SJCRH30 (cell line): ENCODE measurements around the gene DUSP10. TPM values are rescaled to one million over a fixed set of nuclear protein-coding genes. Genes with fewer than 3 reads are reported as not detected.
A peak's percentile ranks its signal among the peaks of the same experiment; 100 is the strongest.

Experiments
- DNase-seq, 2 experiments: peaks; one replicate each; pipeline ENCODE4 v3.0.0-alpha.2; 2015 to 2020
- H3K27ac ChIP-seq: fragments of 250-450 bp; sonication (Bioruptor Pico); 2 replicates; pipeline ENCODE4 v1.5.1; 2020; ENCODE audit warnings: mild to moderate bottlenecking, moderate library complexity
- H3K27me3 ChIP-seq: fragments of 250-450 bp; sonication (Bioruptor Pico); 2 replicates; pipeline ENCODE4 v1.5.1; 2020; ENCODE audit warnings: mild to moderate bottlenecking, moderate library complexity
- H3K36me3 ChIP-seq: fragments of 250-450 bp; sonication (Bioruptor Pico); 2 replicates; pipeline ENCODE4 v1.5.1; 2020; ENCODE audit warnings: mild to moderate bottlenecking, moderate library complexity
- H3K4me1 ChIP-seq: fragments of 250-450 bp; sonication (Bioruptor Pico); 2 replicates; pipeline ENCODE4 v1.5.1; 2020; ENCODE audit warnings: mild to moderate bottlenecking, moderate library complexity
- H3K4me3 ChIP-seq: fragments of 250-450 bp; sonication (Bioruptor Pico); 2 replicates; pipeline ENCODE4 v1.5.1; 2020; ENCODE audit warnings: mild to moderate bottlenecking, moderate library complexity
- H3K9me3 ChIP-seq: fragments of 250-450 bp; sonication (Bioruptor Pico); replicated peaks from 2 replicates; pipeline ENCODE4 v1.5.1; 2020; ENCODE audit warnings: mild to moderate bottlenecking, moderate library complexity
- total RNA-seq: library from RNA; depleted of rRNA; stranded (reverse); fragments of >200 nt; shearing (Covaris generic); gene quantifications from 2 replicates; pipeline ENCODE4 v1.2.3, GENCODE V29; 2014

Gene DUSP10
- total RNA-seq, 1 experiment from 2014 or later: 12.1 TPM

- DNase-seq: no peak
- peaks cover 7% of the 10 kb centered on the region; the same call in 1 of the 2 replicates for H3K4me1 ChIP-seq
- H3K36me3 ChIP-seq: no peaks in the 10 kb centered on the region
These were observed 48.8 kb downstream of the DUSP10 start for GRCh38 chr1:221693087-221693486.

GRCh38 chr1:221692643-221693042 is 49.2 kb downstream of the DUSP10 start:
- no peak for DNase-seq
- Histone ChIP-seq H3K4me3 (no peak overlapping the region), H3K4me1 (peaks cover 7% of the 10 kb centered on the region; the same call in 1 of the 2 replicates), H3K9me3 (no peaks in the 10 kb centered on the region; the same call in 1 of the 2 replicates), H3K27me3 (no peaks in the 10 kb centered on the region; the same call in 1 of the 2 replicates), H3K27ac (no peak overlapping the region), H3K36me3 (no peaks in the 10 kb centered on the region)

More at GRCh38 chr1:221693087-221693486, 48.8 kb downstream of the DUSP10 start:
- Histone ChIP-seq H3K27me3 (no peaks in the 10 kb centered on the region; the same call in 1 of the 2 replicates), H3K9me3 (no peaks in the 10 kb centered on the region; the same call in 1 of the 2 replicates), H3K4me3 (no peak overlapping the region), H3K27ac (no peak overlapping the region)

- H3K9me3 ChIP-seq: no peaks in the 10 kb centered on the region; the same call in 1 of the 2 replicates
- no peak for DNase-seq
- H3K4me3 ChIP-seq: no peak overlapping the region
- no peaks in the 10 kb centered on the region; the same call in 1 of the 2 replicates for H3K27me3 ChIP-seq
- H3K36me3 ChIP-seq: no peaks in the 10 kb centered on the region
- H3K27ac ChIP-seq: no peak overlapping the region
- H3K4me1 ChIP-seq: peaks cover 7% of the 10 kb centered on the region; the same call in 1 of the 2 replicates
These were observed 50.6 kb downstream of the DUSP10 start for GRCh38 chr1:221691261-221691660.

- H3K27ac ChIP-seq: no peak overlapping the region
- no peaks in the 10 kb centered on the region; the same call in 1 of the 2 replicates for H3K27me3 ChIP-seq
- no peak for DNase-seq
- no peaks in the 10 kb centered on the region for H3K36me3 ChIP-seq
- peaks cover 7% of the 10 kb centered on the region; the same call in 1 of the 2 replicates for H3K4me1 ChIP-seq
- no peaks in the 10 kb centered on the region; the same call in 1 of the 2 replicates for H3K9me3 ChIP-seq
- no peak overlapping the region for H3K4me3 ChIP-seq
These were observed 51.0 kb downstream of the DUSP10 start for GRCh38 chr1:221690858-221691257.

GRCh38 chr1:221689138-221689537 is 52.8 kb downstream of the DUSP10 start:
- Histone ChIP-seq H3K27me3 (no peaks in the 10 kb centered on the region; the same call in 1 of the 2 replicates), H3K27ac (no peak overlapping the region), H3K36me3 (no peaks in the 10 kb centered on the region), H3K4me1 (peaks cover 7% of the 10 kb centered on the region; the same call in 1 of the 2 replicates), H3K9me3 (no peaks in the 10 kb centered on the region; the same call in 1 of the 2 replicates), H3K4me3 (no peak overlapping the region)
- no peak for DNase-seq

GRCh38 chr1:221688488-221688843 is 53.4 kb downstream of the DUSP10 start:
- no peak for DNase-seq
- H3K27ac ChIP-seq: no peak overlapping the region
- H3K27me3 ChIP-seq: no peaks in the 10 kb centered on the region; the same call in 1 of the 2 replicates
- no peak overlapping the region for H3K4me3 ChIP-seq
- H3K36me3 ChIP-seq: no peaks in the 10 kb centered on the region
- peaks cover 7% of the 10 kb centered on the region; the same call in 1 of the 2 replicates for H3K4me1 ChIP-seq
- no peaks in the 10 kb centered on the region; the same call in 1 of the 2 replicates for H3K9me3 ChIP-seq

GRCh38 chr1:221687836-221688487 is 53.9 kb downstream of the DUSP10 start:
- no peaks in the 10 kb centered on the region for H3K36me3 ChIP-seq
- no peaks in the 10 kb centered on the region; the same call in 1 of the 2 replicates for H3K9me3 ChIP-seq
- peaks cover 7% of the 10 kb centered on the region; the same call in 1 of the 2 replicates for H3K4me1 ChIP-seq
- H3K4me3 ChIP-seq: no peak overlapping the region
- no peak for DNase-seq
- H3K27me3 ChIP-seq: no peaks in the 10 kb centered on the region; the same call in 1 of the 2 replicates
- no peak overlapping the region for H3K27ac ChIP-seq

- H3K27ac ChIP-seq: no peak overlapping the region
- 0 out of 2 replicates have a peak, but pooled peaks cover 3% of the 10 kb centered on the region for H3K9me3 ChIP-seq
- no peak for DNase-seq
- H3K4me3 ChIP-seq: no peak overlapping the region
- H3K4me1 ChIP-seq: no peaks in the 10 kb centered on the region; the same call in 1 of the 2 replicates
- no peaks in the 10 kb centered on the region for H3K36me3 ChIP-seq
- no peaks in the 10 kb centered on the region for H3K27me3 ChIP-seq
These were observed 58.2 kb downstream of the DUSP10 start for GRCh38 chr1:221683681-221684080.

- no peaks in the 10 kb centered on the region for H3K27me3 ChIP-seq
- H3K27ac ChIP-seq: no peak overlapping the region
- H3K9me3 ChIP-seq: 0 out of 2 replicates have a peak, but pooled peaks cover 3% of the 10 kb centered on the region
- no peaks in the 10 kb centered on the region for H3K36me3 ChIP-seq
- H3K4me3 ChIP-seq: no peak overlapping the region
- no peak for DNase-seq
- H3K4me1 ChIP-seq: peaks cover 11% of the 10 kb centered on the region
These were observed 61.8 kb downstream of the DUSP10 start for GRCh38 chr1:221680085-221680484.

GRCh38 chr1:221678014-221678413 is 63.9 kb downstream of the DUSP10 start:
- Histone ChIP-seq H3K4me3 (no peak overlapping the region), H3K36me3 (no peaks in the 10 kb centered on the region), H3K4me1 (peaks cover 11% of the 10 kb centered on the region), H3K27ac (no peak overlapping the region), H3K9me3 (0 out of 2 replicates have a peak, but pooled peaks cover 3% of the 10 kb centered on the region), H3K27me3 (no peaks in the 10 kb centered on the region)
- DNase-seq: no peak

GRCh38 chr1:221675880-221676800 is 65.7 kb downstream of the DUSP10 start:
- no peaks in the 10 kb centered on the region for H3K36me3 ChIP-seq
- H3K4me1 ChIP-seq: peaks cover 19% of the 10 kb centered on the region
- 0 out of 2 replicates have a peak, but pooled peaks cover 3% of the 10 kb centered on the region for H3K9me3 ChIP-seq
- H3K27me3 ChIP-seq: no peaks in the 10 kb centered on the region
- no peak overlapping the region for H3K27ac ChIP-seq
- DNase-seq: no peak
- H3K4me3 ChIP-seq: no peak overlapping the region

- no peaks in the 10 kb centered on the region for H3K27me3 ChIP-seq
- H3K4me1 ChIP-seq: peaks cover 44% of the 10 kb centered on the region
- H3K36me3 ChIP-seq: no peaks in the 10 kb centered on the region
- no peak overlapping the region for H3K27ac ChIP-seq
- no peak overlapping the region for H3K4me3 ChIP-seq
- no peak for DNase-seq
- no peaks in the 10 kb centered on the region for H3K9me3 ChIP-seq
These were observed 68.9 kb downstream of the DUSP10 start for GRCh38 chr1:221672965-221673364.

GRCh38 chr1:221672239-221672645 is 69.6 kb downstream of the DUSP10 start:
- no peaks in the 10 kb centered on the region for H3K9me3 ChIP-seq
- peaks cover 40% of the 10 kb centered on the region for H3K4me1 ChIP-seq
- DNase-seq: peak in 1 of 2 experiments; percentile 33
- no peaks in the 10 kb centered on the region for H3K36me3 ChIP-seq
- H3K27me3 ChIP-seq: no peaks in the 10 kb centered on the region
- H3K4me3 ChIP-seq: no peak overlapping the region
- H3K27ac ChIP-seq: no peak overlapping the region

GRCh38 chr1:221670081-221670480 is 71.8 kb downstream of the DUSP10 start:
- Histone ChIP-seq H3K27ac (peak overlapping the region; percentile 54), H3K27me3 (no peaks in the 10 kb centered on the region), H3K4me1 (peaks cover 34% of the 10 kb centered on the region), H3K4me3 (no peak overlapping the region), H3K9me3 (no peaks in the 10 kb centered on the region), H3K36me3 (no peaks in the 10 kb centered on the region)
- peak; percentile 9 to 56 for DNase-seq
